Stimulated activated CD8-positive, alpha-beta memory T cell treated with anti-CD3 and anti-CD28 coated beads, Interleukin-7, amount 100 ng/mL, for 1 hour (primary cell): ENCODE measurements around the gene LRCOL1.

ENCODE experiments used
- DNase-seq, 2 donors: peaks; one replicate each; pipeline ENCODE4 v3.0.0-alpha.2; 2020; ENCODE audit warnings: low read depth in 2 of 2

Gene LRCOL1

DNA sequence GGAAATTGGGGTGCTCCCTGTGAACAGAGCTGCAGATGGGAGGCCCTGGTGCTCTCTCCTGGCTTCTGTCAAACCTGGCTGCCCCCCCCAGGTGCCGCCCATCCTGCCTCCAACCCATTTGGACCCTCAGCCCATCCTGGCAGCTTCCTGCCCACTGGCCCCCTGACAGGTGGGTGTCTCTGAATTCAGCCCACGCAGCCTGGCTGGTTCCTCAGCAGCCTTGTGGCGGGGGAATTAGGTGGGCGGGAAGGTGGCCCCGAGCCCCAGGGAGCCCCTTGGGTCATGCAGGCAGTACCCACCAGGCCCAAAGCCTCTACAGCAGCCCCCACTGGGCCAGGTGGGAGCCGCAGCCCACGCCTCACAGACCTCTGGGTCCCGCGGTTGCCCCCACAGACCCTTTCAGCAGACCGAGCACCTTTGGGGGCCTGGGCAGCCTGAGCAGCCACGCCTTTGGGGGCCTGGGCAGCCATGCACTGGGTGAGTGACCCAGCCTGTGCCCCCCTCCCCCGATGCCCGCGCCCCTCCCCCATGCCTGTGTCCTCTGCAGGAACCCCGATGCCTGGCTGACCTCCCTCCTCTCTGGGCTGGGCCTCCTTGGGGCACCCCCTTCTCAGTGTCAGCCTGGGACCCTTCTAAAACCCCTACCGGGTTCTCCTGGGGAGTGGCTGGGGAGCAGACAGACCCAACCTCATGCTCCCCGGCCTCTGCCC, 28.9 kb downstream of the LRCOL1 start:
- DNase-seq = no peak

DNA sequence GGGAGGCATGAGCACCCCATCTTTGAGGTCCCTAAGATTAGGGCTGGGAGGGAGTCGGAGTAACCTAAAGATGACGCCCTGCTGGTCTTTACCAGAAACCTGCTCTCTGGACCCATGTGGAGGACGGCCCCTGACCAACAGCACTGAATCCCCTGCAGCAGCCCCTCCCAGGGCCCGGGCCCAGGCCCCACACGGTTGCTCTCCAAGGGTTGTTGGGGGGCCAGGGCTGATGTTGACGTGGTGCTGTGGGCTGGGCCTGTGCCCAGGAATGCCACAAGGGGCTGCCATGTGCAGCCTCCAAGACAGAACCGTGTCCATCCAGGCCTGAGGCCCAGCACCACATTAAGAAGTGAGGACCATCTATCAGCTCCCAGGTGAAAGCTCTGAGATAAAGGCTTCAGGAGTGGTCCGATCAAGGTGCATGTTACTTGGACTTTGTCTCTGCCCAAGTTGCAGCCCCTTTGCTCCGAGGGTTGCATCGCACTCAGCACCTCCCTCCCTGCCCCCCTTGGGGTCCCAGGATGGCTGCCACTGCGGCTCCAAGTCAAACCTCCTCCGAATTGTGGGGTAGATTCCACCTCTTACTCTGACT, 29.6 kb downstream of the LRCOL1 start:
- no peak for DNase-seq

DNA sequence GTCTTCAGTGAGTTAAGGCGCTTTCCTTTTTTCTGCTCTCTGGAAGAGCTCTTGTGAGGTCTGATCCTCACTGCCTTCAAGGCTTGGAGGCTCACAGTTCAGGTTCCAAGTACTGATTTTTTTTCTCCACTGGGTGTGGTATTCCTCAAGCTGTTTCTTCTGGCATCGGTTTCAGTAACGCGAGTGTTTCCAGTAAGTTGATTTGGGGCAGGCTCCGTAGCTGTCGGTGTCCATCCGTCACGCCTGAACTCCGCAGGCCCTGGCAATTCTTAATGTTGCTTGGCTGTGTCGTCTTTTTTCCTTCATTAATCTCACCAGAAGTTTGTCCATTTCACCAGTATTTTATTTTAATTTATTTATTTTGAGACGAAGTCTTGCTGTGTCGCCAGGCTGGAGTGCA, 30.6 kb downstream of the LRCOL1 start:
- DNase-seq = no peak

DNA sequence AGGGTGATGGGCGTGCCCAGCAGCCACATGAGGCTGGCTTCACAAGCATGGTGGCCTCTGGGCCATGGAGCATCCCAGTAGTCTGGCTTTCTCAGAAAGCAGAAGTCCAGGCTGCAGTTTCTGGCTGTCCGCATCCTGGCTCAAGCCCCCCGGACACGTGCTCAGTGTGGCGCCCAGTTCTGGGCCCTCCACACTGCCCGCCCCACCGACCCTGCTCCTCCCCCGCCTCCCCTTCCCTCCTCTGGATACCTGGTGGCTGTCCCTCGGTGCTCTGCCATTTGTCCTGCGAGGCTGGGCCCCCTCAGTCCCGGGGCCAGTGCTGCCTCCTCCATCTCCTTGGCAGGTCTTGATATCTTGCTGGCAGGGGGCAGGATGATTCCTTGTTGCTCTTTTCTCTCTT, 31.6 kb downstream of the LRCOL1 start:
- no peak for DNase-seq

DNA sequence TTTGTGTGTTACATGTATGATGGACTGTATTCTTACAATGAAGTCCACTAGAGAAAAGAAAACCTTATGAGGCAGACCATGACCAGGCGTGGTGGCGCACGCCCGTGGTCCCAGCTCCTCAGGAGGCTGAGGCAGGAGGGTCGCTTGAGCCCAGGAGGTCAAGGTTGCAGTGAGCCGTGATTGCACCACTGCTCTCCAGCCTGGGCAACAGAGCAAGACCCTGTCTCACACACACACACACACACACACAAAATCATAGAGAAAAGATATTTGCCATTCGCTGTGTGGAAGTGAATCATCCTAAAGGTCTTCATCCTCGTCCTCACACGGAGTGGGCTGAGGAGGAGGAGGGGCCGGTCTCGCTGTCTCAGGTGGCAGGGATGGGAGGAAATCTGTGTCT, 32.3 kb downstream of the LRCOL1 start:
- DNase-seq = no peak

DNA sequence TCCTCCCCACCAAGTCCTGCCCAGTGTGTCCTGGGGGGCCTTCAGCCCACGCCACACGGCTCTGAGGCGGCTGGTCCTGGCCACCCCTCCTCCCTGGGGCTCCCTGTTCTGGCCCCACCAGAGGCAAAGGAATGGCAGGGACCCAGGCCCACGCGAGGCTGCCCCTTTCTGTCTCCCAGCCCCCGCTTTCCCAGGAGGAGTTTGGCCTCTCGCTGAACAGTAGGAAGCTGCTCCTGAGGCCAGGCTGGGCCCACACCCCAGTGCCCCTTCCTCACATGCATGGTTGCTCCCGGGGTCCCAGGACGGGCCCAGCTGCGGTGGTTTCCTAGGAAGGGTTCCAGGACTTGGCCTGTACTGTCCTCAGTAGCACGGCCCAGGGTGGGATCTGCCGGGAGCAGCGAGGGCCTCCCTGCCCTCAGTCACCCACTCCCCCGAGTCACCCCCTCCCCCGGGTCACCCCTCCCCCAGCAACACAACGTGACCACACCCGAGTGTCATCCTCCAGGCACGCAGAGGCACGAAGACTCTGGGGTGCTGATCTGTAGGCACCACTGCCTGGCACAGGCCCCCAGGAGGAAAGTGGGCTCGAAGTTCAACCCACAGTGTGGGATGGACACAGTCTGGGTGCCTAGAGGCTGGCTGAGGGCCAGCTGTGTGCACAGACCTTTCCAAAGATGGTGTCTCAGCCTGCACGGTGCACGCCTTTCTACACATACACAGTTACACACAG, 33.0 kb downstream of the LRCOL1 start:
- DNase-seq = no peak

DNA sequence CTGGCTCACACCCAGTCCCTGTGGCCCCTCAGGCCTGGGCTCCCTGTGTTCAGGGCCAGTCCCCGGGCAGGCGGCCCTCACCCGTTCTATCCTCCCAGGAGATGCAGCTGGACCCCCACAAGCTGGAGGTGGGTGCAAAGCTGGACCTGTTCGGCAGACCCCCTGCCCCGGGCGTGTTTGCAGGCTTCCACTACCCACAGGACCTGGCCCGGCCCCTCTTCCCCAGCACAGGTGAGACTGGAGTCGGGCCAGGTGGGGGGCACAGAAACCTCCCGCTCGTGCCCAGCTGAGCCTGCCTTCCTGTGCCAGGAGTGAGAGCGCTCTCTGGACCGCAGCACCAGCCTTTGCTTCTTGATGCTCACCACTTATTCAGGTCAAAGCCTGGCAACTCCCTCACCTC, 33.7 kb downstream of the LRCOL1 start:
- DNase-seq = no peak

DNA sequence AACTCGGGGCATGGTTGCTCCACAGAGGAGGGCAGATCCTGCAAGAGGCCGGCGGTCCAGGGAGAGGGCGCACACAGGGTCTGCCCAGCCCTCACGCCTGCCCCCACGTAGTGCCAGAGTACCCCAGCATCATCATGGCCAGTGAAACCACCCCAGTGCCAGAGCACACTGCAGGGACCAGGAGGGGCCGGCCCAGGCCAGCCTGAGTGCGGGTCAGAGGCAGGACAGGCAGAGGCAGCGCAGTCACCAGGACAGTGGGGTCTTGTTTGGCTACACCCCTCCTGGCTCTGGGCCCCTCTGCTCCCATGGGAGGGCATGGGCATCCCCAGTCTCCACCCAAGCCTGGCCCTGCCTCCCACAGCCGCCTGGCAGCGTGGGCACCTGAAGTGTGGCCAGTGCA, 34.7 kb downstream of the LRCOL1 start:
- DNase-seq = no peak

DNA sequence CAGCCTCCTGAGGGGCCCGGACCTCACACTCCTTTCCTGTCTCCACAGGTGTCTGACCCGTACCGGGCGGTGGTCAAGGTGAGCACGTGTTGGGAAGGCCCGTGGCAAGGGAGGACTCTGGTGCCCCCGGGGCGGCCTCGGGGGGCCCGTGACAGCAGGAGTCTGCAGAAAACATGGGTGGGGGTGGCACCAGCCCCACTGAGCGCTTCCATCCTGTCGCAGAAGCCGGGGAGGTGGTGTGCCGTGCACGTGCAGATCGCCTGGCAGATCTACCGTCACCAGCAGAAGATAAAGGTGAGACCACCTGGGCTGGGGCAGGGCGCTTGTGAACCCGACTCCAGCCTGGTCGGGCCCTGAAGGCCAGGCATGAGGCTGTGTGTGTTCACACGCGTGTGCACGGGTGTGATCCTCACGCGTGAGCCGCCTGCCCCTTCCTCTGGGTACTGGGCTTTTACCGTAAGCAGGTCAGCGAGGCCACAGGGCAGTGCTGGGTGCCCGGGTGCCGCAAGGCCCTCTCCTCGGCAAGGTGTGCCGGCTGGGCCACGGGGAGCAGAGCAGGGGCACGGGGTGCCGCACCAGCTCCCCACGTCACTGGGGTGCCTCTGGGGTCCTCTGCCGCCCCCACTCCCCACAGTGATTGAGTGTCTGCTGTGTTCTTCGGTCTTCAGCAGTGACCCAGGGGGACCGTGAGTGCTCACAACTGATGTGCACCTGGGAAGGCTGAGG, 35.9 kb downstream of the LRCOL1 start:
- no peak for DNase-seq

DNA sequence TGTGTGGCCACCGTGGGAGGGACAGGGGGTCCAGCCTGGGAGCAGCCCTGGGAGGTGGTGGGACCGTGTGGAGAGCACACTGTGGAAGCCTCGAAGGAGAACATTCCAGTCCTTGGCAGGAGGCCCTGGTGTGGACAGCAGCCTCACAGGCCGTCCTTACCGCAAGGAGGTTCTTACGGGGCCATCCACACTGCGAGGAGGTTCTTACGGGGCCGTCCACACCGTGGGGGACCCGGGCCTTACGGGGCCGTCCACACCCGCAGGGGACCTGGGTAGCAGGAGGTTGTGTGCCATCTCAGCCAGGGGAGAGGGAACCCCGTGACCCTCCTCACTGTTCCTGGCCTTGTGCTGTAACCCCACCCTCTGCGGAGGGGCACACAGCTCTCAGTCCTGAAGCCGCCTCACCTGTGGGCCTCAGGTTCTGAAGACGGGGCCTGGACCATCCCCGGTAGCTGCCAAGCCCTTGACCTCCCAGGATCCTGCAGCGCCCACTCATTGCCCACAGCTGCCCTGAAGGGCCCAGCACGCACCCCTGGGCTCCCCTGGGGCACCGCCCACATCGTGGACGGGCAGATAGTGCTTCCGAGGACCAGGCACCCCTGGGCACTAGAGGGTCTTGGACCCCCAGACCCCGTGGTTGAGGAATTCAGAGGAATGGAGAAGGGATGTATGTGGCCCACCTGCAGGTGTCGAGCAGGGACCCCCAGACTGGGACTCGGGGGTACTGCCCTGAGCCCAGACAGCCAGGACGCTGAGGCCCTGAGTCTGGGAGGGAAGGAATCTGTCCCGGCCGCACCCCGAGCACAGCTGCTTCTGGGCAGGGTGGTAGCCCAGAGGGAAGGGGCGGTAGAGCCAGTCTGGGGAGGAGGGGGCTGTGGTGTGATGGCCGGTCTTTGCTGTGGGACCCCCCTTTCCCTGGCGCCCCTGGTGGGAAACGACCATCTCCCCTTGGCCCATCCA, 37.3 kb downstream of the LRCOL1 start:
- DNase-seq = no peak

DNA sequence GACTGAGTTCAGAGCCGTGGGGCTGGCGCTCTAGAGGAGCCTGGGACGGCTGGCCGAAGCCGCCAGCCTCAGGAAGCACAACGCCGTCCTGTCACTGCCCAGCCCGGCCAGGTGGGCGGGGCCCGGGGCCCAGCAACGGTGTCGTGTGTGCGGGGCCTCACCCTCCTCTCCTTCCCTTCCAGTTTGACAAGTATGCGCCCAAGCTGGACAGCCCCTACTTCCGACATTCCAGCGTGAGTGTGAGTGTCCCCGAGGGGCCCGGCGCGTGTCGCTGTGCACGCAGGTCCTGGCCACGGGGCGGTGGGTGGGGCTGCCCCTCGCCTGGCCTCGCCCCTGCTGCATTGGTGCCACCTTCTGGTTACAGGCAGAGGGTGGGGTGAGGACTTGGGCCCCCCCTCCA, 38.3 kb downstream of the LRCOL1 start:
- no peak for DNase-seq

DNA sequence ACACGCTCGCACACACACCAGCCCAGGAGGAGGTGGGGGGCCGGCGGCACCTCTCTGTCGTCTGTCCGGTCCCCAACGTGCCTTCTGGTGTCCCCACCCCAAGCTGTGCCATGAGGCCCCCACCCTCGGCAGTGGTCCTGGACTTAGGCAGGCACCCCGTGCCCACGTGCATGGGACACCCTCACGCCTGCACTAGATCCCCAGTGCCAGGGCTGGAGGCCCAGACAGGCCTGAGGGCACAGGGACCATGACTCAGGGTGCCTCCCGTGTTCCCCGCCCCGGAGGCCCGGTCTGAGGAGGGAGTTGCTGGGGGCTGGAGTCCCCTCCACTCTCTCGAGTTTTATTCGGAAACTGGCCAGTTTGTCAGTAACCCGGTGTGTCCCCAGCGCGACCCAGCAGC, 38.8 kb downstream of the LRCOL1 start:
- DNase-seq = no peak

DNA sequence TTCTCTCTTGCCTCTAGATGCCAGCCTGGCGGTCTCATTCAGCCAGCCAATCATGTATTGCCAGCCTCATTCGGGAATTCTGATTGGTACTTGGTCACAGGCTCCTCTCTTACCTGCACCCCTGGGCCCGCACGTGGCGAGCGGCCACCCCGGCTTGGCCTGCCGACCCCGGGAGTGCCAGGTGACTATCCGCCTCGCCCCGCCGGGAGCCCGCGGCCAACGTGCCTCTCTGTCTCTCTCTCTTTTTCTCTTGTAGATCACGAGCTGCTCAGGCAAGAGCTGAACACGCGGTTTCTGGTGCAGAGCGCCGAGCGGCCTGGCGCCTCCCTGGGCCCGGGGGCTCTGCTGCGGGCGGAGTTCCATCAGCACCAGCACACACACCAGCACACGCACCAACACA, 39.3 kb downstream of the LRCOL1 start:
- DNase-seq = no peak

DNA sequence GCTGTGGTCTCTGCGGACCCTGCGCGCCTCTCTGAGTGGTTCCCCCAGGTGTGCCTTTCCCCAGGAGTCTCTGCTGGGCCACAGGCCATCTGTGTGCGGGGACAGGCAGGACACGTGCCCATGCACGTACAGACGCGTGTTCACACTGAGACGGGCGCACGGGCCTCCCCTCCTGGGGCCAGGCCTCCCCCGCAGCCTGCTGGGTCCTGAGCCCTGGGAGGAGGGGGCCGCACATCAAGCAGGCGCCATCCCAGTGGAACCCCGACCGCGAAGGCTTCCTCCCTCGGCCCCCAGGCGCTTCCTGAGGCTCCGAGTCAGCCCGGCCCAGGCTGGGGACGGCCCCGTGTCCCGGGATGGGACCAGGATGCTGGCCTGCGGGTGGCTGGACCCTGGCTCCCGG, 39.7 kb downstream of the LRCOL1 start:
- no peak for DNase-seq

DNA sequence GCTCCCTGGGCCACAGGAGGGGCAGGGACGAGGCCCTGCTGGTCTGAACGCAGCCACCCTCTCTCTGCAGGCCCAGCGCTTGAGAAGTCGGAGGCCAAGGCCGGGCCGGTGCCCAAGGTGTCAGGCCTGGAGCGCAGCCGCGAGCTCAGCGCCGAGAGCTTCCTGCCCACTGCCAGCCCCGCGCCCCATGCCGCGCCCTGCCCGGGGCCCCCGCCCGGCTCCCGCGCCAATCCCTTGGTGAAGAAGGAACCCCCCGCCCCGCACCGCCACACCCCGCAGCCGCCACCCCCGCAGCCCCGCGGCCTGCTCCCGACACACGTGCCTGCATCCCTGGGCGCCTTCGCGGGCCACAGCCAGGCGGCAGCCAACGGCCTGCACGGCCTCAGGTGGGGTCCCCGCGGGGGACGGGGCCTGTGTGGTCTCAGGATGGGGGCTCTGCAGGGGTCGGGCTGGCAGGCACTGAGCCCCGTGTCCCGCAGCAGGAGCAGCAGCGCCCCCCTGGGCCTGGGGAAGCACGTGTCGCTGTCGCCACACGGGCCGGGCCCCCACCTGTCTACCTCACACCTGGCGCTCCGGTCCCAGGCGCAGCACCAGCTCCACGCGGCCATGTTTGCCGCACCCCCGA, 40.4 kb downstream of the LRCOL1 start:
- no peak for DNase-seq

DNA sequence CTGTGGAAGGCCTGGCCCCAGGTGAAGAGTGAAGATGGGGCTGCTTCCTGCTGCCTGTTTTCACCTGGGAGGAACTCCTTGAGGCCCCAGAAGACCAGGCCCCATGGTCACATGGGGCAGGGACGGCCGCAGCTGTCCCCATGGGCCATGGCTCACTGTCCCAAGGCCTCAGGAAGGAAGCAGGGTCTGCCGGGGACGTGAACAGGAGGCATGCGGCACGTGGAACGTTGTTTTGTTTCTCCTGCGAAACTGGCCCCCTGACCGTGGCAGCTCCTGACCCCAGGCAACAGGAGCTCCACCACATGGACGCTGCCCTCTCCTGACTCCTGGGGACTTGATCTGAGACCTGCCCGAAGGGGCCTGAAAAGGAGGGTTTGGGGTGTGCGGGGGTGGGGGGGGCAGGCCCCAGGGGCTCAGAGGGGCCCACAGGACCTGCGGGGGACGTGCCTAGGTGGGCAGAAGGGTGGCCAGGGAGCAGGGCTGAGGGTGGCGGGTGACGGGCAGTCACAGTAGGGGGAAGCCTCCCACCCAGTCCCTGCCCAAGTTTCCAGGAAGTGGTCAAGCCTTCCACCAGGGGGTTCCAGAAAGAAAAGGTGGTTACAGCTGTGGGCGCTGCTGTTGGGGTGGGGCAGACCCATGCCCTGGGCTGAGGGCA, 41.4 kb downstream of the LRCOL1 start:
- DNase-seq = no peak

DNA sequence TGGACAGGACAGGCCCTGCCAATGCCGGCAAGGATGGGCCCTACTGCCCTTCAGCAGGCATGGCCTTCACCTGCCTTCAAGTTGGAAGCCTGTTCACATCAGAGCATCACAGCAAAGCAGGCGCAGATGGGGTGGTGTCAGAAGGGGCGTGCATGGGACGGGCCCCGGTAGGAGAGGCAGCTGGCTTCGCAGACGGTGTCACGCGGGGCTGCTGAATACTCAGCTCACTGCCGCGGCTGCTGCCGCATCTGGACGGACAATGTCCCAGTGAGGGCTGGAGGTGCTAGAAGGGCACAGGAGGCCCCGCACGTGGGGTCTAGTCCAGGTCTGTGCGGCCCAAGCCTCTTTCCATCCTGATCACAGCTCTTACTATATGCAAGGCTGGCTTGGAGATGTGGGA, 42.1 kb downstream of the LRCOL1 start:
- DNase-seq = no peak

DNA sequence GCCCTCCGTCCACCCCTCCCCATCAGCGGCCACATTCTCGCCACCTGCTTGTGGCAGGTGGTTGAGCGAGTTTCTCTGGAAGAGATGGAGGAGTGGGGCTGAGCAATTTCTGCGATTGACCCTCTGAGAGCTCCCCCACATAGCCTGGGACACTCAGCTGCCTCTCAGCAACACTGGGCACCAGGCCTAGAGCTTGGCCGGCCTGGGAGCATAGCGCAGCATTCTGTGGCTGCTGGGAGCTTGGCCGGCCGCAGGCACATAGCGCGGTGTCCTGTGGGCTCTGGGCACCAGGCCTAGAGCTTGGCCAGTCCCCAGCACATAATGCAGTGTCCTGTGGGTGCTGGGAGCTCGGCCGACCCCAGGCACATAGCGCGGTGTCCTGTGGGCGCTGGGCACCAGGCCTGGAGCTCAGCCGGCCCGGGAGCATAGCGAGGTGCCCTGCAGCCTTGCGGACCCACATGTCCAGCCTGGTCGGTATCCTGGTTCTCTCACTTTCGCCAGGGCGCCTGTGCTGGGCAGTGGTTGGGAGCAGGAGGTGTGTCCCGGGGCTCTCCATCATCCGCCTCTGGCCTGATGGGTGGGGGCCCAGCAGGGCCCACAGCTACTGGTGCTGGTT, 43.8 kb downstream of the LRCOL1 start:
- DNase-seq = no peak

DNA sequence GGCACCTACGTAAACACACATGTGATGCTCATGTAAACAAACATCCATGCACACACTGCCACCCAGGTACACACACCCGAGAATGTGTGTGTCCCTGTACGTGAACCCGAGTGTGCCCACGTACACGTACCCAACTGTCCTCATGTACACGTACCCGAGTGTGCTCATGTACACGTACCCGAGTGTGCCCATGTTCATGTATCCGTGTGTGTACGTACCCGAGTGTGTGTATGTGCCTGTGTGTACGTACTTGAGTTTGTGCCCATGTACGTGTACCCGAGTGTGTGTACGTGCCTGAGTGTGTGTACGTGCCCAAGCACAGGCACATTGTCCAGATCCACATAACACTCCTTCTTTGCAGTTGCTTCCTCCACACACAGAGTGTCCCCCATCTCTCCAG, 45.0 kb downstream of the LRCOL1 start:
- DNase-seq = no peak

DNA sequence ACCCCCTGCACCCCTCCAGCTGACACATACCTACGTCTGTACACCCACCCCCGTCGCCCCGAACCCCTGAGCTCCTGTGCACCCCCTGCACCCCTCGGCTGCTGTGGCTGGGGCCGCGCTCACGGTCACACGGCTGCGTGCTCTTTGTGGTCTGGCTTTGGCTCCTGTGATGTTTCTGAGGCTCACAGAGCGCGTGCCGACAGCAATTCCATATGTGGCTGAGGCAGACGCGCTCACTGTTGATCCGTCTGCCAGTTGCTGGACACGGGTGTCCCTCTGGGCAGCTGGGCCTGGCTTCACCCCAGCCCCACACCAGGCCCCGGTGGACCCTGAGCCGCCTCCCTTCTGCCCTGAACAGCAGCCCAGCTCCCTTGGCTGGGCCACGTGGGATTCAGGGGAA, 46.5 kb downstream of the LRCOL1 start:
- no peak for DNase-seq
